Cardiac muscle cell (in vitro differentiated cells and primary cell): ENCODE results near the gene AMOTL2. TPM values are rescaled to one million over a fixed set of nuclear protein-coding genes. Genes with fewer than 3 reads are reported as not detected.

Experiments
- DNase-seq, 2 donors: peaks; one replicate each; pipeline versions ENCODE4 v3.0.0 to v3.0.0-alpha.2; 2010 to 2017; ENCODE audit warnings: low read depth in 1 of 2, low spot score in 1 of 2
- H3K27ac ChIP-seq: fragments of 200-600 bp; sonication (generic); 2 replicates; pipeline ENCODE4 v1.5.1; 2016
- H3K27me3 ChIP-seq: fragments of 200-600 bp; sonication (generic); 2 replicates; pipeline ENCODE4 v1.6.0; 2016; ENCODE audit warnings: control low read depth
- H3K36me3 ChIP-seq: fragments of 200-600 bp; sonication (generic); 2 replicates; pipeline ENCODE4 v1.5.1; 2016; ENCODE audit warnings: control low read depth
- H3K4me1 ChIP-seq: fragments of 200-600 bp; sonication (generic); 2 replicates; pipeline ENCODE4 v1.8.1; 2017; ENCODE audit warnings: low read depth, mild to moderate bottlenecking, mixed run types
- H3K4me3 ChIP-seq: fragments of 200-600 bp; sonication (generic); 2 replicates; pipeline ENCODE4 v1.5.1; 2016; ENCODE audit warnings: mild to moderate bottlenecking
- H3K9me3 ChIP-seq: fragments of 200-600 bp; sonication (generic); 2 replicates; pipeline ENCODE4 v1.5.1; 2017; ENCODE audit warnings: low read depth, mild to moderate bottlenecking, control low read depth
- polyA plus RNA-seq: library from polyadenylated mRNA; unstranded; fragments of >200 nt; fragmentation: Nextera tagmentation; extraction: Ambion mirVana; gene quantifications from 2 replicates; pipeline ENCODE4 v1.2.1, GENCODE V29; 2016
- total RNA-seq: library from RNA; depleted of rRNA; stranded (reverse); fragments of >200 nt; gene quantifications from 2 replicates; pipeline ENCODE4 v1.2.3, GENCODE V29; 2016
- TF ChIP-seq, protein P1 (sequence below): IDR thresholded peaks from 2 replicates; pipeline ENCODE4 v1.5.1; 2012; ENCODE audit warnings: low read depth, mild to moderate bottlenecking, low read length

The AMOTL2 gene
- total and polyA plus RNA-seq, 2 experiments from 2014 or later: 32.1 to 103 TPM

DNA sequence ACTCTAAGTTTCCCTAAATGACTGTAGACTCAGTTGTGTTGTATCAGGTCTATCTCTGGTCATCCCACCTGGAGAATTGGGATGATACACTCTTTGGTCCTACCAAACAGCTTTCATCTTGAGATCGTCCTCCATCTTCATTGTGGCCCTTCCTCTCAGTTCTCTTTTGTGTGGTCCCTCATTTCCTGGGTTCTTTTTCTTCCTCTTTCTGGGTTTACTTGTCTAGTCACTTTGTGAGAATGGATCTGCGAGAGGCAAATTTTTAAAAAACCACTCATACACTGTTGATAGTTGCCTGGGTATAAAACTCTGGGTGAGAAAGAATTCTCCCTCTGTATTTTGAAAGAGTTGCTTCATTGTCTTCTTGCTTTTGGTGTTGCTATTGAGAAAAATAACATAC, 6.0 kb upstream of the AMOTL2 start:
- H3K4me3 ChIP-seq: no peak overlapping the region
- peaks cover 6% of the 10 kb centered on the region for H3K4me1 ChIP-seq
- DNase-seq: no peak
- no peak overlapping the region for H3K27ac ChIP-seq
- no peaks in the 10 kb centered on the region for H3K27me3 ChIP-seq
- H3K9me3 ChIP-seq: no peaks in the 10 kb centered on the region
- TF ChIP-seq, protein P1, sequence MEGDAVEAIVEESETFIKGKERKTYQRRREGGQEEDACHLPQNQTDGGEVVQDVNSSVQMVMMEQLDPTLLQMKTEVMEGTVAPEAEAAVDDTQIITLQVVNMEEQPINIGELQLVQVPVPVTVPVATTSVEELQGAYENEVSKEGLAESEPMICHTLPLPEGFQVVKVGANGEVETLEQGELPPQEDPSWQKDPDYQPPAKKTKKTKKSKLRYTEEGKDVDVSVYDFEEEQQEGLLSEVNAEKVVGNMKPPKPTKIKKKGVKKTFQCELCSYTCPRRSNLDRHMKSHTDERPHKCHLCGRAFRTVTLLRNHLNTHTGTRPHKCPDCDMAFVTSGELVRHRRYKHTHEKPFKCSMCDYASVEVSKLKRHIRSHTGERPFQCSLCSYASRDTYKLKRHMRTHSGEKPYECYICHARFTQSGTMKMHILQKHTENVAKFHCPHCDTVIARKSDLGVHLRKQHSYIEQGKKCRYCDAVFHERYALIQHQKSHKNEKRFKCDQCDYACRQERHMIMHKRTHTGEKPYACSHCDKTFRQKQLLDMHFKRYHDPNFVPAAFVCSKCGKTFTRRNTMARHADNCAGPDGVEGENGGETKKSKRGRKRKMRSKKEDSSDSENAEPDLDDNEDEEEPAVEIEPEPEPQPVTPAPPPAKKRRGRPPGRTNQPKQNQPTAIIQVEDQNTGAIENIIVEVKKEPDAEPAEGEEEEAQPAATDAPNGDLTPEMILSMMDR: no peak
- no peaks in the 10 kb centered on the region for H3K36me3 ChIP-seq

- Histone ChIP-seq H3K27ac (no peak overlapping the region), H3K27me3 (no peaks in the 10 kb centered on the region), H3K4me1 (peaks cover 9% of the 10 kb centered on the region), H3K4me3 (no peak overlapping the region), H3K36me3 (no peaks in the 10 kb centered on the region), H3K9me3 (no peaks in the 10 kb centered on the region)
- TF ChIP-seq, protein P1: no peak
- DNase-seq: no peak
Measured at GRCh38 chr3:134378818-134379217, 4.6 kb upstream of the AMOTL2 start.

DNA sequence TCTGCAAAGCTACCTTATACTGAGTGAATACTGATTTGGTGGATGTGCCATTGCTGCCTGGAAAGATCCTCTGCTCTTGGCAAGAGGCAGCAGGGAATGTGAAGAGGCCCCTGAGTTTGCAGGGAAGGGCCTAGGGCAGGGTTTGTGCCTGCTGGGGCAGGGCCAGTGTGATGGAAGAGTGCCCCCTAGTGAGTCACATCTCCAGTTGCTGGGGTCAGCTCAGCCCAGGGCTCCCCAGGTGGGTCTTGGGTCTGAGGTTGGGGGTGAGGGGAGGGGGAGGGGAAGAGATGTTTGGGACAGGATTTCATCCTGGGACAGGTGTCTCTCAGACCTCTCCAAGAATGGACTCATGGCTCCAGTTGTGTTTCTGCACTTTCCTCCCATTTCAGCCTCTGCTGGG, 4.1 kb upstream of the AMOTL2 start:
- TF ChIP-seq, protein P1: peak; percentile 52
- Histone ChIP-seq H3K9me3 (no peaks in the 10 kb centered on the region), H3K36me3 (no peaks in the 10 kb centered on the region), H3K27ac (no peak overlapping the region), H3K27me3 (no peaks in the 10 kb centered on the region), H3K4me1 (peaks cover 9% of the 10 kb centered on the region), H3K4me3 (no peak overlapping the region)
- peak; percentile 70 to 77 for DNase-seq

- H3K4me3 ChIP-seq: no peak overlapping the region
- no peak overlapping the region for H3K27ac ChIP-seq
- TF ChIP-seq, protein P1: no peak
- no peak for DNase-seq
- no peaks in the 10 kb centered on the region for H3K27me3 ChIP-seq
- peaks cover 9% of the 10 kb centered on the region for H3K4me1 ChIP-seq
- H3K36me3 ChIP-seq: no peaks in the 10 kb centered on the region
- no peaks in the 10 kb centered on the region for H3K9me3 ChIP-seq
Measured at GRCh38 chr3:134377896-134378295, 3.6 kb upstream of the AMOTL2 start.

- Histone ChIP-seq H3K9me3 (no peaks in the 10 kb centered on the region), H3K4me3 (no peak overlapping the region), H3K36me3 (no peaks in the 10 kb centered on the region), H3K27me3 (no peaks in the 10 kb centered on the region), H3K4me1 (peaks cover 13% of the 10 kb centered on the region), H3K27ac (no peak overlapping the region)
- TF ChIP-seq, protein P1: no peak
- DNase-seq: no peak
Measured at GRCh38 chr3:134376786-134377426, 2.7 kb upstream of the AMOTL2 start.

GRCh38 chr3:134376385-134376765, 2.1 kb upstream of the AMOTL2 start:
- Histone ChIP-seq H3K27ac (no peak overlapping the region), H3K36me3 (no peaks in the 10 kb centered on the region), H3K4me3 (no peak overlapping the region), H3K4me1 (peaks cover 18% of the 10 kb centered on the region), H3K9me3 (no peaks in the 10 kb centered on the region), H3K27me3 (no peaks in the 10 kb centered on the region)
- TF ChIP-seq, protein P1: no peak
- no peak for DNase-seq
